GM10266 (cell line): Measurements from ENCODE around the gene MARF1.
"Not testable (repeated sequence)": the region's sequence is repeated elsewhere in the genome, so short reads cannot be mapped to it uniquely, and the experiment has no call there.

ENCODE experiments used
- DNase-seq: peaks from one replicate; pipeline ENCODE4 v3.0.0; 2012; ENCODE audit errors: extremely low spot score
- CTCF ChIP-seq: IDR thresholded peaks from 2 replicates; pipeline ENCODE4 v1.5.1; 2012; ENCODE audit warnings: mild to moderate bottlenecking, low read depth; ENCODE audit not compliant: control insufficient read depth, insufficient read depth; ENCODE audit errors: missing control alignments

MARF1 gene

DNA sequence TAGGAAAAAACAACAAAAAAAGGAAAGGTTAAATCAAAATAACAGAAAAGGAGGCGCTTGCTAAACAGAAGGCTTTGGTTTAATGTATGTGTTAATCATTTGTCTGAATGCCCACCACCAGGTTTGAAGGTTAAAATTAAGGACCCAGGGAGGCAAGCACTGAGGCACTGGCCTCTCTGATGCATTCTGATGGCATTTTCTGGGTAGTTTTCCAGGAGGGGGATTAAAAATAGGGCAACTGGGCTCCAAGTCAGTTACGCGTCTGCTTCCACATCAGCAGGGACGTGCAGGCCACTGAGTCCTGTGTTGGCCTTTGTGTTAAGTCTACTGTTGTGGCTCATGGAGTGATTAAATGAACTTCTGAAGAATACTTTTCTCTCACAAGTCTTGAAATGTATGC lies 26.9 kb downstream of the MARF1 start:
- no peak for DNase-seq
- no peak for TF ChIP-seq CTCF

- no peak for TF ChIP-seq CTCF
- DNase-seq, result no peak
These were observed 29.3 kb downstream of the MARF1 start for GRCh38 chr16:15613676-15614075.

DNA sequence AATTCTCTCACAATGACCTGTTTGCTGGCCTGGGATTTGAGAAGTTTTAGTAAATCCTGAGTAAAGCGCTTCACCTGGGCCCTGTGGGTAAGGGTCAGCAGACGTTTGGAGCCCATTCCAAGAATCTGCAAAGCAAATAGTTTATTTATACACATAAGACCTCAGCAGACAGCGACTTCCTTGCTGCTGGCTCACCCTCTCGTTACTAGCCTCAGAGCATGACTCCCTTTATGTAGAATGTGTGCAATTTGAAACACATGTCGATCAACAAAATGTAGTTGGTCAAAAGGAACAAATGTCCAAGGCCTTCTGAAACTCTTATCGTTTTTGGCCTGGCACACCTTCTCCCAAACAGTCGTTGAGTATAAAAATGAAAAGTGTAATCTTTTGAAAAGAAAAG lies 31.3 kb downstream of the MARF1 start:
- no peak for DNase-seq
- TF ChIP-seq CTCF, result no peak

- TF ChIP-seq CTCF, result no peak
- no peak for DNase-seq
These were observed 32.5 kb downstream of the MARF1 start for GRCh38 chr16:15610369-15610871.

- no peak for TF ChIP-seq CTCF
- no peak for DNase-seq
These were observed 33.7 kb downstream of the MARF1 start for GRCh38 chr16:15609286-15609649.

- TF ChIP-seq CTCF, result no peak
- no peak for DNase-seq
These were observed 34.3 kb downstream of the MARF1 start for GRCh38 chr16:15608398-15609285.

- no peak for TF ChIP-seq CTCF
- DNase-seq, result no peak
These were observed 35.1 kb downstream of the MARF1 start for GRCh38 chr16:15607700-15608396.

- DNase-seq, result not testable (repeated sequence)
These were observed 35.7 kb downstream of the MARF1 start for GRCh38 chr16:15607221-15607699.
